Activated T-helper 2 cell treated with anti-CD3 and anti-CD28 coated beads, Interferon-gamma antibody, Interleukin-2, Interleukin-4, amounts not matched to agents 10 μg/mL and 5 μg/mL and 100 μg/mL, durations not matched to agents 14 hours and 24 hours and 36 hours (primary cell): ENCODE data around the gene INKA2. TPM values are rescaled to one million over a fixed set of nuclear protein-coding genes. Genes with fewer than 3 reads are reported as not detected.

Experiments used
- DNase-seq: peaks from one replicate; pipeline ENCODE4 v3.0.0; 2021; ENCODE audit warnings: low spot score
- H3K27ac Mint-ChIP-seq: one replicate; pipeline ENCODE4 v1.8.0; 2021; ENCODE audit warnings: mixed read lengths
- H3K27me3 Mint-ChIP-seq: one replicate; pipeline ENCODE4 v1.8.0; 2021; ENCODE audit warnings: low read depth, mixed read lengths
- H3K36me3 Mint-ChIP-seq: one replicate; pipeline ENCODE4 v1.8.0; 2021; ENCODE audit warnings: low read depth, mixed read lengths
- H3K4me1 Mint-ChIP-seq: one replicate; pipeline ENCODE4 v1.8.0; 2021; ENCODE audit warnings: low read depth, mixed read lengths
- H3K4me3 Mint-ChIP-seq: one replicate; pipeline ENCODE4 v1.8.0; 2021; ENCODE audit warnings: low read depth, mild to moderate bottlenecking, moderate library complexity, mixed read lengths
- H3K9me3 Mint-ChIP-seq: one replicate; pipeline ENCODE4 v1.8.0; 2021; ENCODE audit warnings: mixed read lengths
- intact Hi-C: fragments of 100-400 bp; cut with micrococcal nuclease; formaldehyde crosslinking; loops from one replicate; pipeline ENCODE4 v1.15.1; 2023
- total RNA-seq: library from RNA; stranded (reverse); gene quantifications from 2 replicates; pipeline ENCODE4 v1.2.3, GENCODE V29; 2022

INKA2 gene
- total RNA-seq, 1 donor from 2014 or later, result 0.43 TPM

GRCh38 chr1:111727056-111727455 is 12.1 kb downstream of the INKA2 start:
- no peaks in the 10 kb centered on the region for H3K27me3 Mint-ChIP-seq
- no peaks in the 10 kb centered on the region for H3K36me3 Mint-ChIP-seq
- no peak for DNase-seq
- no peaks in the 10 kb centered on the region for H3K9me3 Mint-ChIP-seq
- H3K4me1 Mint-ChIP-seq, result no peaks in the 10 kb centered on the region
- H3K27ac Mint-ChIP-seq, result no peak overlapping the region
- H3K4me3 Mint-ChIP-seq, result no peak overlapping the region
- intact Hi-C loops, result no loop called here

GRCh38 chr1:111725192-111725591 is 14.0 kb downstream of the INKA2 start:
- H3K4me1 Mint-ChIP-seq, result no peaks in the 10 kb centered on the region
- no peak overlapping the region for H3K4me3 Mint-ChIP-seq
- H3K9me3 Mint-ChIP-seq, result no peaks in the 10 kb centered on the region
- no peaks in the 10 kb centered on the region for H3K27me3 Mint-ChIP-seq
- no peaks in the 10 kb centered on the region for H3K36me3 Mint-ChIP-seq
- intact Hi-C loops, result no loop called here
- no peak overlapping the region for H3K27ac Mint-ChIP-seq
- DNase-seq, result no peak

GRCh38 chr1:111723871-111724270 is 15.3 kb downstream of the INKA2 start:
- intact Hi-C loops, result no loop called here
- H3K4me3 Mint-ChIP-seq, result no peak overlapping the region

DNA sequence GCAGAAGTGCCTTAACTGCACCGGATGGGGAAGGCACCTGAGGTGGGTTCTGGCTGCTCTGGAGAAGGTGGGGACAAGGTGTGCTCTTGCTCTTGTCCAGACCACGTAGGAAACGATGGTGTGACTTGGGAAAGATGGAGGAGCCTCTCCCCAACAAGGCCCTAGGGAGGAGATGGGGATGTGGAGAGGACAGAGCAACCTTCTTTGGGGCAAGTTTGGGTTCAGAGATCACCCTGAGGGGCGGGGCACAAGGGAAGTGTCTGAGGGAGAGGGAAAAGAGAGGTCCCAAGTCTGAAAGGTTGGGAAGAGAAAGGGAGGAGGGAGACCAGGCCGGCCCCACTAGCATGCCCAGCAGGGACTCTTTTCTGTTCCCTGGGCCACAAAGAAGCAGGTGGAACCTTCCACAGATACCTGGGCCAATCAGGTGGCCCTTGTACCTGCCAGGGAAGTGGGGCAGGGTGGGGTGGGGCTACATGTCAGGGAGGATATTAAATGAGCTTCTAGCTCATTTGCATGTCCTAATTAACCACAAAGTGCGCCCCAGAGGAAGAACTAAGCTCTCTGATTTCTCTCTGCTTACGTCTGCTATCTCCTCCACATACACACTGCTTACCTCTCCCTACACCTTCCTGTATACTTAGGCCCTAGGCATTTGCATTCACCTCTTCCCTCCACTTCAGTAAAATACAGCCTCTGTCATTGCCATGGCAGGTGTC is 15.9 kb downstream of the INKA2 start:
- H3K27ac Mint-ChIP-seq, result no peak overlapping the region
- intact Hi-C loops, result no loop called here

More at GRCh38 chr1:111723871-111724270, 15.3 kb downstream of the INKA2 start:
- H3K4me1 Mint-ChIP-seq, result no peaks in the 10 kb centered on the region
- H3K27ac Mint-ChIP-seq, result no peak overlapping the region
- H3K36me3 Mint-ChIP-seq, result no peaks in the 10 kb centered on the region
- DNase-seq, result no peak
- H3K27me3 Mint-ChIP-seq, result no peaks in the 10 kb centered on the region
- H3K9me3 Mint-ChIP-seq, result no peaks in the 10 kb centered on the region

GRCh38 chr1:111720977-111721786 is 18.0 kb downstream of the INKA2 start:
- intact Hi-C loops, result loop anchor here (1.0 kb wide), 1 partner anchor 9 kb away; no protein-coding TSS in a partner anchor
- peaks cover 13% of the 10 kb centered on the region for H3K36me3 Mint-ChIP-seq
- H3K27me3 Mint-ChIP-seq, result no peaks in the 10 kb centered on the region
- DNase-seq, result no peak
- no peak overlapping the region for H3K4me3 Mint-ChIP-seq
- no peaks in the 10 kb centered on the region for H3K9me3 Mint-ChIP-seq
- peaks cover 7% of the 10 kb centered on the region for H3K4me1 Mint-ChIP-seq
- H3K27ac Mint-ChIP-seq, result no peak overlapping the region

More for the DNA sequence above, 15.9 kb downstream of the INKA2 start:
- H3K36me3 Mint-ChIP-seq, result no peaks in the 10 kb centered on the region
- no peaks in the 10 kb centered on the region for H3K9me3 Mint-ChIP-seq
- DNase-seq, result no peak
- no peaks in the 10 kb centered on the region for H3K27me3 Mint-ChIP-seq
- no peak overlapping the region for H3K4me3 Mint-ChIP-seq
- no peaks in the 10 kb centered on the region for H3K4me1 Mint-ChIP-seq

DNA sequence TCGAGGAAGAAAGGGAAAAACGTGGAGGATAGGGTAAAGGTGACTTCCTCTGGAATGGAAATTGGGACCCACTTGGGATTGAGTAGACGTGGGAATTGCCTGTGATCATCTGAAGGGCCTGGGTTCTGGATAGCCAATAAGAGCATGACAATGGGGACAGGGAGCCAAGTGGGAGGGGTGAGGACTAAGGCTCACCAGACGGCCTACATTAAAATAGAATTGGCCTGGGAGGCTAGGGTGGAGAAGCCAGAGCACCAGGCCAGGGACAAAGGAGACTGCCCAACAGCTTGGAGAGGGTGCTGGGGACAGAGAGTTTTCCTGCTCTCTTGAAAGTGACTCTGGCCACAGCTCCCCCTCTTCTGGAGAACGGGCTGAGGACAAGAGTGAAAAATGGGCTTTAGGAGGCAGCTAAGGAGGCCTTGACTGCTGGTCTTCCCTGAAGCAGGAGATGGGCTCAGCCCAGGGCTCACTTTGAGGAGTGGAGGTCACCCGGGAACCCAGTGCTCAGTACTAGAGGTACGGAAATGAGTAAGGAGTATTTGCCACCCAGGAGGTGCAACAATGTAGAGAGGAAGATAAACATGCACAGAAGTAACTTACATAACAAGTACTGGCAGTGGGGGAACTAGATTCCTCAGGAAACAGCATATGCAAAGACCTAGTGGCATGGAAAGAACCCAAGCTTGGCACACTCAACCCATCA is 18.8 kb downstream of the INKA2 start:
- H3K36me3 Mint-ChIP-seq, result peaks cover 18% of the 10 kb centered on the region
- peaks cover 7% of the 10 kb centered on the region for H3K4me1 Mint-ChIP-seq
- intact Hi-C loops, result loop anchor here (1.0 kb wide), 1 partner anchor 10 kb away; no protein-coding TSS in a partner anchor
- H3K9me3 Mint-ChIP-seq, result no peaks in the 10 kb centered on the region
- no peak overlapping the region for H3K4me3 Mint-ChIP-seq
- no peak for DNase-seq
- no peaks in the 10 kb centered on the region for H3K27me3 Mint-ChIP-seq
- H3K27ac Mint-ChIP-seq, result peak overlapping the region; percentile 3

- no peaks in the 10 kb centered on the region for H3K9me3 Mint-ChIP-seq
- no peak overlapping the region for H3K27ac Mint-ChIP-seq
- no peak overlapping the region for H3K4me3 Mint-ChIP-seq
- peaks cover 25% of the 10 kb centered on the region for H3K36me3 Mint-ChIP-seq
- no peak for DNase-seq
- no peaks in the 10 kb centered on the region for H3K27me3 Mint-ChIP-seq
- intact Hi-C loops, result loop anchor here (1.0 to 5.0 kb wide), 3 partner anchors 11 to 38 kb away; partner anchors contain the start of genes DDX20 and INKA2
- H3K4me1 Mint-ChIP-seq, result peaks cover 7% of the 10 kb centered on the region
These were observed 19.5 kb downstream of the INKA2 start for GRCh38 chr1:111719674-111720132.

GRCh38 chr1:111719135-111719534 is 20.1 kb downstream of the INKA2 start:
- H3K27me3 Mint-ChIP-seq, result no peaks in the 10 kb centered on the region
- H3K27ac Mint-ChIP-seq, result no peak overlapping the region
- intact Hi-C loops, result loop anchor here (2.0 to 5.0 kb wide), 2 partner anchors 20 to 38 kb away; partner anchors contain the start of genes DDX20 and INKA2
- no peaks in the 10 kb centered on the region for H3K9me3 Mint-ChIP-seq
- DNase-seq, result no peak
- H3K4me1 Mint-ChIP-seq, result peaks cover 9% of the 10 kb centered on the region
- peaks cover 25% of the 10 kb centered on the region for H3K36me3 Mint-ChIP-seq
- no peak overlapping the region for H3K4me3 Mint-ChIP-seq

GRCh38 chr1:111717450-111717849 is 21.7 kb downstream of the INKA2 start:
- H3K4me3 Mint-ChIP-seq, result no peak overlapping the region
- H3K9me3 Mint-ChIP-seq, result no peaks in the 10 kb centered on the region
- peaks cover 29% of the 10 kb centered on the region for H3K36me3 Mint-ChIP-seq
- intact Hi-C loops, result loop anchor here (5.0 kb wide), 1 partner anchor 40 kb away; the partner anchor contains the start of gene DDX20
- peaks cover 14% of the 10 kb centered on the region for H3K4me1 Mint-ChIP-seq
- DNase-seq, result no peak
- H3K27me3 Mint-ChIP-seq, result no peaks in the 10 kb centered on the region
- H3K27ac Mint-ChIP-seq, result no peak overlapping the region

DNA sequence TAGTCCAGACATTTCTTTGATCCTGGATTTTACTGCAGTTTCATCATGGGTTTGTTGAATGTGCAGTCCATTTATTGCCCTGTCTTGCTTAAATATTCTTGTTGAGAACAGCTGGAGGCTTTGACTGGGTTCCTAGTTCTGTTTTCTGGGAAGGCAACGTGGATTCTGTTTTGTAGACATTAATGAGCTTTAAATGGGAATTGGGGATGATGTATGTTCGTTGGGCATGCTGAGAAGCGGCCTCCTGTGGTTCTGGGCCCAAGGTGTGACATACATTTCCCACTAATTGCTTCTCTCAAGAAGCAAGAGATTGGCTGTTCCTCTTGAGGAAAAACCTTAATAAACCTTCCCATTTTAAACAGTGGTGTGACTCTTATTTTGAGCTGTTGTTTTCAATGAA is 22.9 kb downstream of the INKA2 start:
- Mint-ChIP-seq H3K27me3 (no peaks in the 10 kb centered on the region), H3K36me3 (peaks cover 35% of the 10 kb centered on the region), H3K4me3 (no peak overlapping the region), H3K9me3 (no peaks in the 10 kb centered on the region), H3K27ac (no peak overlapping the region), H3K4me1 (peaks cover 14% of the 10 kb centered on the region)
- intact Hi-C loops, result loop anchor here (5.0 kb wide), 1 partner anchor 41 kb away; the partner anchor contains the start of gene DDX20
- DNase-seq, result no peak

GRCh38 chr1:111709986-111710385 is 29.2 kb downstream of the INKA2 start:
- DNase-seq, result no peak
- Mint-ChIP-seq H3K27me3 (no peaks in the 10 kb centered on the region), H3K4me1 (peaks cover 27% of the 10 kb centered on the region), H3K9me3 (no peaks in the 10 kb centered on the region), H3K4me3 (no peak overlapping the region), H3K36me3 (peaks cover 63% of the 10 kb centered on the region), H3K27ac (peak overlapping the region; percentile 63)
- intact Hi-C loops, result loop anchor here (2.0 to 5.0 kb wide), 2 partner anchors 63 to 201 kb away; no protein-coding TSS in a partner anchor

- no peaks in the 10 kb centered on the region for H3K27me3 Mint-ChIP-seq
- no peak overlapping the region for H3K27ac Mint-ChIP-seq
- intact Hi-C loops, result no loop called here
- peaks cover 22% of the 10 kb centered on the region for H3K4me1 Mint-ChIP-seq
- H3K36me3 Mint-ChIP-seq, result peaks cover 74% of the 10 kb centered on the region
- H3K9me3 Mint-ChIP-seq, result no peaks in the 10 kb centered on the region
- no peak overlapping the region for H3K4me3 Mint-ChIP-seq
- DNase-seq, result no peak
These were observed 31.3 kb downstream of the INKA2 start for GRCh38 chr1:111707906-111708305.
